ENCODE data around the gene KRTAP1-1.
"Not testable (repeated sequence)": the region's sequence is repeated elsewhere in the genome, so short reads cannot be mapped to it uniquely, and the experiment has no call there.

Gene KRTAP1-1

DNA sequence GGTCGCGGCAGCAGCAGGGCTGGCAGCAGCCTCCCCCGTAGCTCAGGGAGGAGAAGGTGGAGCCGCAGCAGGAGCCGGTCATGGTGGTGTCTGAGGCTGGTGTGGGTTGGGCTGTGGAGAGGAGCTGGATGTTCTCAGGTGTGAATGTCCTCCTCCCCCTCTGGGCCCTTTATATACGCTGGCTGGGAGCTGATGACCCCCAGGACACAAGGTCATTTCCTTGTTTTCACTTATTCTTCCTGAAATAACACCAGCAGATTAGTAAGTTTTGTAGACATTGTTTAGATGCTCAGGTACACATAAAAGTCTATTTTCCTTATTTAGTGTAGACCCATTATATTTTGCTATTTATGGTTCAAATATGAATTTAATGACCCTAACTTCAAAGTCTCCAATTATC is 13.9 kb upstream of the KRTAP1-1 start, which contains the start of gene KRTAP2-2:
Gene KRTAP2-2 (minus strand): TSS at position 101 of the 400 bp plus-strand sequence. CDS start 19 bp downstream, at position 82.
- DNase-seq (ENCODE audit: low read depth) = not testable (repeated sequence)

DNA sequence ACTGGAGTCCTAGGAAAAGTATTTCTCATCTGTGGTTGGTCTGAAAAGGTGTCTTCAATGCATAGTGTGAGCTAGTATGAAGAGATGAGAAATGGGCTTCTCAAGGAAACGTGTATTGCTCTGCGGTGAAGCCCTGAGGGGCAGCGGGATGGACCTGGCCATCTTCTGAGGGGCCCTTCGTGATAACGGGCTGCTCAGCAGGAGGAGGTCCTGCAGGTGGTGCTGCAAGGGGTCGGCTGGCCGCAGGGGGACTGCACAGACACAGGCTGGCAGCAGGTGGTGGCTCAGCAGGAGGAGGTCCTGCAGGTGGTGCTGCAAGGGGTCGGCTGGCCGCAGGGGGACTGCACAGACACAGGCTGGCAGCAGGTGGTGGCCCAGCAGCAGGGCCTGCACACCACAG is 13.3 kb upstream of the KRTAP1-1 start:
- DNase-seq (ENCODE audit: low read depth) = not testable (repeated sequence)

DNA sequence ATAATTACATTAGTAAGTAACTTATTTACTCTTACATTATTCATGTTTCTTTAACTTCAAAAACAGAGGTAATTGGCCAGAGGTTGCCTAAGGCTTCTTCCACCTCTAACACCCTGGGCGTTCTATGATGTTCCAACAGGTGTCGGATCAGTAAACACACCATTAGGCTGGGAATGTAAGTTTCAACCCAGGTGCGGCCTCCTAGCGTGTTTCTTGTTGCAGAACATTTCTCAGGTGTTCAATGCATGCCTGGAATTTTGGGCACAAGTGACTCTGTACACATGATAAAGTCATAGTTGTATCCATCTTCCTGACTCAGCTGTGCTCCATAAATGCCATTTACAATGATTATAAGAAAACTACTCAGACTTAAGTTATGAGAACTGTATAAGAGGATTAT is 12.8 kb upstream of the KRTAP1-1 start:
- DNase-seq (ENCODE audit: low read depth) = no peak

DNA sequence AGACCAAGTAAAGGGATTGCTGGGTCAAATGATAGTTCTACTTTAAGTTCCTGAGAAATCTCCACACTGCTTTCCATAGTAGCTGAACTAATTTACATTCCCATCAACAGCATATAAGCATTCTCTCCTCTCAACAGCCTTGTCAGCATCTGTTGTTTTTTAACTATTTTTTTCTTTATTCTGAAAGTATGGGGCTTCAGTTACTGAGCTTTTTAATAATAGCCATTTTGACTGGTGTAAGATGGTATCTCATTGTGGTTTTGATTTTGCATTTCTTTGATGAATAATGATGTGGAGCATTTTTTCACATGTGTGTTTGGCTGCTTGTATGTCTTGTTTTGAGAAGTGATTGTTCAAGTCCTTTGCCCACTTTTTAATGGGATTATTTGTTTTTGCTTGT is 11.3 kb upstream of the KRTAP1-1 start:
- DNase-seq (ENCODE audit: low read depth) = no peak

DNA sequence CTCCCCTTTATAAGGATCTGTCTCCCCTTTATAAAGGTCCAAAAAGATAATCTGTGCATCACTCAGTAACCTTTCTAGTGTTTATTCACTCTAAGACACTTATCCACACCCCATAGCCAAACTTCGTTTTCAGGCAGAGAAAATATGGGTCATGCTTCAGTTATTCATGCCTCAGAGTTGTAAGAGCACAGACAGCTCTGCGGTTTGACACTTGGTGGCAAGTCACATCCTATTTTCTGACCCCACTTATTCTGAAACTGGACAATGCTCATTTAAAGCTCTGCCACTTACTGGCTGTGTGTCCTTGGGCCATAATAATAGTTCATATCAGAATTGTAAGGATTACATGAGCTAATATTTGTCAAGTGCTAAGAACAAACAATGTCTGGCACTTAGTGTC is 7.9 kb upstream of the KRTAP1-1 start:
- no peak for DNase-seq (ENCODE audit: low read depth)

DNA sequence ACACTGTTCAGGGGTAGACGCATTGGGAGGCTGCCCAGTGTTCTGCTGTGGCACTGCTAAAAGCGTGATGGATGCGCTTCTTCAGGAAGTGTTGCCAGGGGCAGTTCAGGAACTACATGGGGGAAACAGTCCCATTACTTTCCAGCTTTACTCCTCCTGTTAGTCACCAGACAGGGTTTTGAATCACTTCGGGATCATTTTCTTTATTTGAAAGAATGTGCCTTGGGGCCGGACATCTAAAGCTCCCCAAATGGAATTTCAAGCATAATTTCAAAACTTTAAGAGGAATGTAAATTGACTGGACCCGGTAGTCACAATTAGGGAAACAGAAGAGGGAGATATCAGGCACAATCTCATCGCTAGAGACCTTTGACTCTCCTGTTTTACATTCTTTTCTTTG is 7.2 kb upstream of the KRTAP1-1 start:
- no peak for DNase-seq (ENCODE audit: low read depth)

DNA sequence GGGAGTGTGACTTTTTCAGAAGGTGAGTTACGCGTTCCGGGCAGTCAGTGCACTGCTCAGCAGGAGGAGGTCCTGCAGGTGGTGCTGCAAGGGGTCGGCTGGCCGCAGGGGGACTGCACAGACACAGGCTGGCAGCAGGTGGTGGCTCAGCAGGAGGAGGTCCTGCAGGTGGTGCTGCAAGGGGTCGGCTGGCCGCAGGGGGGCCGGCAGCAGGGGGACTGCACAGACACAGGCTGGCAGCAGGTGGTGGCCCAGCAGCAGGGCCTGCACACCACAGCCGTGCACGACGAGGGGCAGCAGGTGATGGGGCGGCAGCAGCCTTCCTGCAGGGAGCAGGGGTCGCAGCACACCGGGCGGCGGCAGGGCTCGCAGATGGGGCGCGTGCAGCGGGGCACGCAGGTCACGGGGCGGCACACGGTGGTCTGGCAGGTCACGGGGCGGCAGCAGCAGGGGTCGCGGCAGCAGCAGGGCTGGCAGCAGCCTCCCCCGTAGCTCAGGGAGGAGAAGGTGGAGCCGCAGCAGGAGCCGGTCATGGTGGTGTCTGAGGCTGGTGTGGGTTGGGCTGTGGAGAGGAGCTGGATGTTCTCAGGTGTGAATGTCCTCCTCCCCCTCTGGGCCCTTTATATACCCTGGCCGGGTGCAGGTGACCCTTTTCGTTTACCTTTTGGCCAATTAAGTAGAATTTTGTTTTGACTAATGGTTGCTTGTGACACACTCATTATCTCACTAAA is 5.7 kb upstream of the KRTAP1-1 start, which contains the start of gene KRTAP2-1:
Gene KRTAP2-1 (minus strand): TSS at position 582 of the 731 bp plus-strand sequence. CDS start 49 bp downstream, at position 533.
- DNase-seq (ENCODE audit: low read depth) = not testable (repeated sequence)

DNA sequence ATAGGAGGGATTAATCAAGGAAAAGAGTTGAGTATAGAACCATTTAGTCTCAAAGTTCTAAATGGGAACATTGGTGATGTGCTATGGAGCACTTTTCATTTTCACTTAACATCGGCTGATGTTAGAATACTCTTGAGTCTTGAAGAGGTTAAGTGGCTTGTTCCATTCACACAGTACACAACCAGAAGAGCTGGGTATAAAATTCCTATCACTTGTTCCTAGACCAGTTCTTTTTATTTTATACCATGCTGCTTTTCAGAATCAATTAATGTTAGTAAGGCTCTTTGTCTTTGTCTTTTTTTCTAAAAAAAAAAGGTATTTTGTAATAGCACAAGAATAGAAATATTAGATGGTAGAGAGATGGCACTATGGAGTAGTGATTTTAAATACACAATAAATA is 1.7 kb upstream of the KRTAP1-1 start:
- no peak for DNase-seq (ENCODE audit: low read depth)

DNA sequence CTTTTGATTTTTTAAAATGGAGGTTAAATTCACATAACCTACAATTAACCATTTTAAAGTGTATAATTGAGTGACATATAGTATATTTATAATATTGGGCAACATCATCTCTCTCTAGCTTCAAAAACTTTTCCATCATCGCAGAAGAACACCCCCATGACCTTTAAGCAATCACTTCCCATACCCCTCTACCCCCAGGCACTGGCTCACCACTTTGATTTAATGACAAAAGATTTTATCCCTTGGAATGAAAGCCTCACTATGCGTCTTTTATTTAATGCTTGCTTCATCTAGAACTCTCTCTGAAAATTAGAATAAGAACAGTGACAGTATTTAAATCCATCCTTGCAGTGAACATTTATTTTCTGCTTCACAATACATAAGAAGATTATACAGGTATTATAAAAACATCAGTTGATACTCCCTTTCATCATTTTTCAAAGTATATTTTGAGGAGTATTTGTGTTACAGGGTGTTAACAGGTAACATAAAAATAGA is 3.3 kb downstream of the KRTAP1-1 start:
- no peak for DNase-seq (ENCODE audit: low read depth)

DNA sequence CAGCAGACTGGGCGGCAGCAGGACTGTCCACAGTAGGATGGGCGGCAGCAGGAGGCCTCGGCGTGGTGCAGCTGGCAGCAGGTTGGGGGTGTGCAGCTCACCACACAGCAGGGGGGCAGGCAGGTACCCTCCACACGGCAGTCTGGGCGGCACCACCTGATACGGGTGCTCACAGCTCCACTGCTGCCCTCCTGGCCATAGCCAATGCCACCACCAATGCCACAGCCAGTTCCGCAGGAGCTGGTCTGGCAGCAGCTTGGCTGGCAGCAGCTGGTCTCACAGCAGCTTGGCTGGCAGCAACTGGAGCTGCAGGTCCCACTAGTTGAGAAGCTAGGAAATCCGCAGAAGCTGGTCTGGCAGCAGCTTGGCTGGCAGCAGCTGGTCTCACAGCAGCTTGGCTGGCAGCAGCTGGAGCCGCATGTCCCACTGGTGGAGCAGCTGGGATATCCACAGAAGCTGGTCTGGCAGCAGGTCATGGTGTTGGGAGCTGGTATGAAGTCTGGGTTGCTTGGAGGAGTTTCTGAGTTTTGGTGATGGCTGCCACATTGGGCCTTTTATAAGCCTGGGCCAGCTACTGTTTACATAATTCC is 6.8 kb downstream of the KRTAP1-1 start, which contains the start of gene KRTAP1-3:
Gene KRTAP1-3 (minus strand): TSS at position 529 of the 590 bp plus-strand sequence. CDS start 53 bp downstream, at position 476.
- DNase-seq (ENCODE audit: low read depth) = not testable (repeated sequence)

DNA sequence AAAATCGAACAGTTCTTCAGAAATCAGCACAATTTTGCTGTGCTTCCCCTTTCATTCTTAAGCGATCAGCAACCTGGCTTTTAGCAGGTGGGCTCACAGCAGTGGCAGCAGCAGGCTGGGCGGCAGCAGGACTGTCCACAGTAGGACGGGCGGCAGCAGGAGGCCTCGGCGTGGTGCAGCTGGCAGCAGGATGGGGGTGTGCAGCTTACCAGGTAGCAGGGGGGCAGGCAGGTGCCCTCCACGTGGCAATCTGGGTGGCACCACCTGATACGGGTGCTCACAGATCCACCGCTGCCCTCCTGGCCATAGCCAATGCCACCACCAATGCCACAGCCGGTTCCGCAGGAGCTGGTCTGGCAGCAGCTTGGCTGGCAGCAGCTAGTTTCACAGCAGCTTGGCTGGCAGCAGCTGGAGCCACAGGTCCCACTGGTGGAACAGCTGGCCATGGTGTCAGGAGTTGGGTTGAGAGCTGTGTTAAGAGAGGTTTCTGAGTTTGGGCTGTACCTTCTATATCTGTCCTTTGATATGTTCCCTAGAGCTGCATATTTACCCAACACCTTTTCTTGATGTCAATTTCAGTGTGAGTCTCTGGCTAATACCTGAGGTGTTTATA is 11.5 kb downstream of the KRTAP1-1 start, which contains the start of gene KRTAP1-4:
Gene KRTAP1-4 (minus strand): TSS at position 563 of the 613 bp plus-strand sequence. CDS start 117 bp downstream, at position 446.
- no peak for DNase-seq (ENCODE audit: low read depth)

DNA sequence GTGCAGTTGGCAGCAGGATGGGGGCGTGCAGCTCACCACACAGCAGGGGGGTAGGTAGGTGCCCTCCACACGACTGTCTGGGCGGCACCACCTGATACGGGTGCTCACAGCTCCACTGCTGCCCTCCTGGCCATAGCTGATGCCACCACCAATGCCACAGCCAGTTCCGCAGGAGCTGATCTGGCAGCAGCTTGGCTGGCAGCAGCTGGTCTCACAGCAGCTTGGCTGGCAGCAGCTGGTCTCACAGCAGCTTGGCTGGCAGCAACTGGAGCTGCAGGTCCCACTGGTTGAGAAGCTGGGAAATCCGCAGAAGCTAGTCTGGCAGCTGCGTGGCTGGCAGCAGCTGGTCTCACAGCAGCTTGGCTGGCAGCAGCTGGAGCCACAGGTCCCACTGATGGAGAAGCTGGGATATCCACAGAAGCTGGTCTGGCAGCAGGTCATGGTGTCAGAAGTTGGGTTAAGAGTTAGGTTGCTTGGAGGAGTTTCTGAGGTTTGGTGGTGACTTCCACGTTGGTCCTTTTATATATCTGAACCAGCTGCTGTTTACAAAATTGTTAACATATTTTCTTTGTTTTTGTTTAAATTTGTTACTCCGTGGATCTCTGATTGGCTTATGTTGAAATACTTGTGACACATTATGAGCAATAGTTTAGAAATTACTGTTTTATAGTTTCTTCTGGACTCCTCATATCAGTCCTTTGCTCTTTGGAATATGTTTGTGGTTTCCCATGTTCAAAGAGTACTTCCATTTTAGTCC is 14.4 kb downstream of the KRTAP1-1 start, which contains the start of gene KRTAP1-5:
Gene KRTAP1-5 (minus strand): TSS at position 494 of the 757 bp plus-strand sequence. CDS start 53 bp downstream, at position 441.
- DNase-seq (ENCODE audit: low read depth) = no peak

DNA sequence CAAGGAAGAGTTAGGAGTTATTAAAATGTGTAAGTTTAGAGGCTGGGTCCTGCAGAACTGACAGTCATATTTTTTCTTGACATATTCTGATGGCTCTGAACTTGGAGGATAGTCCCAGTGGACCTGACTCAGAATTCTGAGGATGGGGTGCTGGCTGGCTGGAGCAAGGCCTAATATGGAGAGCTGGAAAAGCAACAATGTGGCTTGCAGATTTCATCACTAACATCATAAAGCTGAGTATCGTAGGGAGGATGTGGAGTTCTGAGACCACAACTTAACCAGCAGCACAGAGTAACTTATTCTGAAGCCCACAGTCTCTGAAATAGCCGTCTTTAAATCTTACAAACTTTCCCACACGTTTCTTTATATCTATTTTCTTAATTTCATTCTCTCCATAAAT is 16.6 kb downstream of the KRTAP1-1 start:
- no peak for DNase-seq (ENCODE audit: low read depth)

DNA sequence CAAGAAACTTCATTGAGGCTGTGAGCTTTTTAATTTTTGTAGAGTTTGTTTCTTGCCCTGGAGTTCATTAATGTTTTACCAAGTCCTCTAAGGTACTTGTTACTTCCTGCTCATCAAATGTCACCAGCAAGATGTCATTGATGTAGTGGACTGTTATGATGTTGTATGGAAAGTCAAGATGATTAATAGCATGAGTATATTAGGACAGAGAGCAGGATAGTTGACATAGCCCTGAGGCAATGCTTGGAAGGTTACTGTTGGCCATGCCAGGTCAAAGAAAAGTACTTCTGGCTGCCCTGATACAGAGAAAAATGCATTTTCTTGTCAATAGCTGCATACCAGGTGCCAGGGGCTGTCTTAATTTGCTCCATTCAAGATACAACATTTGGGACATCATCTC is 20.9 kb downstream of the KRTAP1-1 start:
- no peak for DNase-seq (ENCODE audit: low read depth)

DNA sequence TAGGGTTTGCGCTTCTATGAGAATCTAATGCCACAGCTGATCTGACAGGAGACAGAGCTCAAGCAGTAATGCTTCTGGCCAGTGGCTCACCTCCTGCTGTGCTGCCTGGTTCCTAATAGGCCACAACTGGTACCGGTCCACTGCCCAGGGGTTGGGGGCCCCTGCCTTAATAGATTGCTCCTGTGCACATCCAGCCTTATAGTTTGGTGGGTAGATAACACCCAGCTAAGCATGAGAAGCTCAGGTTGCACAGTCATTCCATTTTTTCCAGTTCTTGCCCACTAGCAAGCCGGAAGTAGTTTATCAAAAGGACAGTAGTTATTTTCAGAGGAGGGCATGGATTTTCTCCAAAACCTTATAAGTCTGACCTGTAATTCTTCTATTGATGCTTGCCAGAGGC is 21.8 kb downstream of the KRTAP1-1 start:
- no peak for DNase-seq (ENCODE audit: low read depth)

DNA sequence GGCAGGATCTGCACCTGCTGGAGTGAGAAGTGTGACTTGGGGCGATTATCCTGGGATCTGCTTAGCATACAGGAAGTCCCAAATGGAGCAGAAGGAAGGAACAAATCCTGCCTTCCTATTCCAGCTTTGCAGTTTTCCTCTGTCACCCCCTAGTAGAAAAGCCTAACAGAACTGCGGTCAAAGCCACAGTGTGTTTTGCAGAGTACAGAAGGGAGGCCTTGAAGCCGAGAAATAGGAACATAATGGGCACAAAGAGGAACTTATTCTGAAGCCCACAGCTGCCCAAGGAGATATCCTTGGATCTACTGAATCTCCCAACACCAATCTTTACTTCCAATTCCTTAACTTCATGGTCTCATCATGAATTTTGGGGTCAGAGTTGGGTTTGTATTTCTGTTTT is 22.7 kb downstream of the KRTAP1-1 start:
- no peak for DNase-seq (ENCODE audit: low read depth)

DNA sequence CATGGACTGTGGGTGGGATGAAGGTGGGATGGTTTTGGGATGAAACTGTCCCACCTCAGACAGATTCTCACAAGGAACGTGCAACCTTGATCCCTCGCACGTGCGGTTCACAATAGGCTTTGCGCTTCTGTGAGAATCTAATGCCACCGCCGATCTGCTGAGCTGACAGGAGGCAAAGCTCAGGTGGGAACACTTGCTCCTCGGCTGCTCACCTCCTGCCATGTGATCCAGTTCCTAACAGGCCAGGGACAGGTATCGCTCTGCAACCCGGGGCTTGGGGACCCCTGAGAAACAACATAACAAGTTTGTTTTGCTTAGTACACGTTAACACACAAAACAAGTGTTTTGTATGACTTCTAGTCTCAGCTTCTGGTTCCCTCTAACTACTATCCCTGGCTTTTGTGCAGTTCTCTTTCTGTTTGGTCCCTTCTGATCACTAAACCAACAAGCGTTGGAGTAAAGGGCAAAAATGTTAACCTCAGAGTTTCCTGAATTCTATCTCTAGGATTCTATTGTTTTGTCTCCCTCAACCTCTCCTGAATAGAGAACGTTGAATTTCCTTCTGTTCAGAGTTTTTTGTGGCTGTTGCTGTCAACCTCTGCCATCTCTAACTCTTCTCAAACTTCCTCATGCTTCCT is 24.6 kb downstream of the KRTAP1-1 start:
- no peak for DNase-seq (ENCODE audit: low read depth)

DNA sequence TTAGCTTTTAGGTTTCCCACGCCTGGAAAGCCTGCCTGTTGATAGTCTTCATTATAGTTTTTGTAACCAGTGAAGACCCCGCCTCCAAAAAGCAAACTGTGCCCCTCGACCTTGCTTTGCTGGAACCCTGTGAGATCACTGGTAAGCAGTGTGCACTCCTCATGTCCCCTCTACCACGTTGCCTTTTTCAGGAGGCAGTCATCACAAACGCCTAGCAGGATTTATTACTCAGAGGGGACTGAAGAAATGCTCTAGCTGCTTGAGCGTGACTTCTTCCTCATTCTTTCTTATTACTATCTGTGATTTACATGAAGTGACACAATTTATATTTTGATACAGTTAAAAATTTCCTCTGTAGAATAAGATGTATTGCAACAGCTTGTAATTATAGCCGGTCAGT is 25.8 kb downstream of the KRTAP1-1 start:
- DNase-seq (ENCODE audit: low read depth) = no peak

DNA sequence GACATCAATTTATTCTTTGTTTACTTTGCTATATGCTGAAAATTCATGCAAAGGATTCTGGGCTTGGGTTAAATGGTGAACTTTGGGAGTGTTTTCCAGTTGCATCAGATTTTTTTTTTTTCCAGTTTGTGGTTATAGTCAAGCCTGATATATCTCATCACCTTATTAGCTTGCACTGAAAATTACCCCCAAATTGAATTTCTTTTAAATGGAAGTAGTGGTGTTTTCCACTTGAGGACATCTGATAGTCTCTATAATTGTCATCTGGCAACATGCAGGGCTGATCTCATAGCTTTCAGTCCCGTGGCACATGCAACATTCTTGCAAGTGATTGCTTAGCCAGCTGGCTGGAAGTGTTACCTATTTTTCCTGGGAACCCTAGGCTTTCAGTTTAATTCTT is 27.6 kb downstream of the KRTAP1-1 start:
- DNase-seq (ENCODE audit: low read depth) = no peak

DNA sequence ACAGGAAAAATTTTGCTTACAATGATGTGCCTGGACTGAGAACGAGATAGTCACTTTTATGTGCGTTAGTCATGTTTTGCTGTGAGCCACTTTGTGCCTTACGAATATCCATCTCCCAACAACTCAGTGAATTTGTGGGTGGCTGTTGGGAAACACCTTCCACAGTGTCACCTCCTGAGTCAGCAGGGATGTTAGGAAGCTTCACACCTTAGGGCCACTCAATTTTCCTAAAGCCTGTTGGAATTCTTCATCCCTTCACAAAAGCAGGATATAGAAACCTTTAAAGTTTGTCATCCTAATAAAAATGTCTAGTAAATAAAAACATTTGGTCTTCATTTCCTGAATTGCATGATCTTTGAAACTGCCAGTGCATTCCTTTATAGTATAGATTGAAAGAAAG is 28.1 kb downstream of the KRTAP1-1 start:
- DNase-seq (ENCODE audit: low read depth) = no peak
